Liver (tissue), 9 donors: ENCODE results near the gene SMG7. TPM values are rescaled to one million over a fixed set of nuclear protein-coding genes. Genes with fewer than 3 reads are reported as not detected.

ENCODE experiments used
- DNase-seq: peaks from one replicate; pipeline ENCODE4 v3.0.0-alpha.2; 2017; ENCODE audit warnings: low spot score
- H3K27ac ChIP-seq, 2 donors: one replicate each; pipeline ENCODE4 v1.7.0; 2013; ENCODE audit warnings: inconsistent platforms in 2 of 2, low read length in 2 of 2, control low read depth in 1 of 2, low read depth in 1 of 2, mild to moderate bottlenecking in 1 of 2
- H3K27me3 ChIP-seq, 4 donors: one replicate each; pipeline versions ENCODE4 v1.6.1 to v1.7.0; 2013; ENCODE audit warnings: low read length in 3 of 4, inconsistent platforms in 1 of 4, mild to moderate bottlenecking in 1 of 4, moderate library complexity in 1 of 4; ENCODE audit not compliant: control insufficient read depth in 4 of 4, insufficient read depth in 4 of 4
- H3K36me3 ChIP-seq, 4 donors: one replicate each; pipeline versions ENCODE4 v1.6.1 to v1.7.0; 2013; ENCODE audit warnings: low read length in 3 of 4, mild to moderate bottlenecking in 3 of 4, low read depth in 1 of 4, moderate library complexity in 1 of 4; ENCODE audit not compliant: control insufficient read depth in 4 of 4, insufficient read depth in 3 of 4
- H3K4me1 ChIP-seq, 4 donors: one replicate each; pipeline versions ENCODE4 v1.6.1 to v1.7.0; 2013; ENCODE audit warnings: low read length in 3 of 4, mild to moderate bottlenecking in 3 of 4, moderate library complexity in 1 of 4; ENCODE audit not compliant: control insufficient read depth in 4 of 4, insufficient read depth in 4 of 4
- H3K4me3 ChIP-seq, 3 donors: one replicate each; pipeline versions ENCODE4 v1.6.1 to v1.7.0; 2013; ENCODE audit warnings: low read length in 3 of 3, control low read depth in 1 of 3, low read depth in 1 of 3, mild to moderate bottlenecking in 1 of 3
- H3K9ac ChIP-seq, 2 donors: one replicate each; pipeline ENCODE4 v1.7.0; 2013; ENCODE audit warnings: low read length in 2 of 2, mild to moderate bottlenecking in 2 of 2, moderate library complexity in 2 of 2, control low read depth in 1 of 2, low read depth in 1 of 2
- H3K9me3 ChIP-seq, 4 donors: one replicate each; pipeline versions ENCODE4 v1.6.1 to v1.7.0; 2013; ENCODE audit warnings: low read length in 3 of 4; ENCODE audit not compliant: control insufficient read depth in 4 of 4
- EGR1 ChIP-seq, 2 donors: IDR thresholded peaks; 2 replicates each; pipeline ENCODE4 v1.6.1; 2016 to 2018; ENCODE audit warnings: antibody characterized with exemption in 2 of 2, low read depth in 2 of 2
- FOXA1 ChIP-seq: IDR thresholded peaks from 2 replicates; pipeline ENCODE4 v1.6.1; 2016; ENCODE audit warnings: antibody characterized with exemption
- FOXA2 ChIP-seq: IDR thresholded peaks from 2 replicates; pipeline ENCODE4 v1.6.1; 2016; ENCODE audit warnings: antibody characterized with exemption
- GABPA ChIP-seq, 2 donors: IDR thresholded peaks in 1 of 2; conservative IDR thresholded peaks in 1 of 2; 2 replicates each; pipeline ENCODE4 v1.6.1; 2016; ENCODE audit warnings: antibody characterized with exemption in 2 of 2, mild to moderate bottlenecking in 1 of 2, moderate library complexity in 1 of 2
- HNF4A ChIP-seq, 2 donors: conservative IDR thresholded peaks; 2 replicates each; pipeline ENCODE4 v1.6.1; 2016; ENCODE audit warnings: antibody characterized with exemption in 2 of 2, mild to moderate bottlenecking in 2 of 2
- HNF4G ChIP-seq: IDR thresholded peaks from 2 replicates; pipeline ENCODE4 v1.6.1; 2016; ENCODE audit warnings: antibody characterized with exemption
- JUND ChIP-seq, 2 donors: IDR thresholded peaks; 2 replicates each; pipeline ENCODE4 v1.6.1; 2016; ENCODE audit warnings: antibody characterized with exemption in 2 of 2
- NR2F2 ChIP-seq: IDR thresholded peaks from 2 replicates; pipeline ENCODE4 v1.6.1; 2016; ENCODE audit warnings: antibody characterized with exemption
- RAD21 ChIP-seq, 2 donors: IDR thresholded peaks; 2 replicates each; pipeline ENCODE4 v1.6.1; 2016; ENCODE audit warnings: antibody characterized with exemption in 2 of 2, mild to moderate bottlenecking in 2 of 2
- RXRA ChIP-seq, 2 donors: IDR thresholded peaks; 2 replicates each; pipeline ENCODE4 v1.6.1; 2017 to 2018; ENCODE audit warnings: antibody characterized with exemption in 2 of 2, mild to moderate bottlenecking in 1 of 2
- SP1 ChIP-seq: IDR thresholded peaks from 2 replicates; pipeline ENCODE4 v1.6.1; 2018; ENCODE audit warnings: antibody characterized with exemption, mild to moderate bottlenecking
- TAF1 ChIP-seq: conservative IDR thresholded peaks from 2 replicates; pipeline ENCODE4 v1.6.1; 2016; ENCODE audit warnings: antibody characterized with exemption, mild to moderate bottlenecking
- YY1 ChIP-seq: IDR thresholded peaks from 2 replicates; pipeline ENCODE4 v1.6.1; 2016; ENCODE audit warnings: antibody characterized with exemption, mild to moderate bottlenecking
- WGBS: extraction: QIAGEN DNeasy Blood & Tissue Kit; methylation state at CpG from one replicate; pipeline ENCODE4 v1.1.7; 2013; 5-methylcytosine and 5-hydroxymethylcytosine counted together
- polyA plus RNA-seq, 2 donors: library from polyadenylated mRNA; stranded (reverse) in 1 of 2; unstranded in 1 of 2; fragments of 200-250 nt in 1 of 2; fragments of >200 nt in 1 of 2; fragmentation: Nextera tagmentation in 1 of 2; extraction: Ambion mirVana in 1 of 2; gene quantifications; one replicate each; pipeline versions ENCODE4 v1.2.1 to v1.2.3, GENCODE V29; 2013 to 2015
- total RNA-seq, 2 donors: library from RNA; depleted of rRNA; stranded (reverse); fragments of >200 nt; gene quantifications; one replicate each; pipeline ENCODE4 v1.2.3, GENCODE V29; 2014
- TF ChIP-seq, protein P1 (sequence below): IDR thresholded peaks from 2 replicates; pipeline ENCODE4 v1.6.1; 2016; ENCODE audit warnings: antibody characterized with exemption, mild to moderate bottlenecking
- TF ChIP-seq, protein P2 (sequence below): IDR thresholded peaks from 2 replicates; pipeline ENCODE4 v1.6.1; 2016; ENCODE audit warnings: antibody characterized with exemption
- TF ChIP-seq, protein P3 (sequence below): IDR thresholded peaks from 2 replicates; pipeline ENCODE4 v1.6.1; 2016; ENCODE audit warnings: antibody characterized with exemption
- TF ChIP-seq, protein P4 (sequence below): fragments of 150-350 bp; IDR thresholded peaks from 2 replicates; pipeline ENCODE4 v1.5.1; 2017; ENCODE audit warnings: improper control_type of control experiment, low read depth, low read length; ENCODE audit not compliant: missing input control
- TF ChIP-seq, protein P5 (sequence below): IDR thresholded peaks from 2 replicates; pipeline ENCODE4 v1.6.1; 2016; ENCODE audit warnings: antibody characterized with exemption
- donor health status: healthy.
- donor health status: healthy.
- donor health status: healthy.
- donor health status: healthy.
- donor health status: healthy.

Gene SMG7
- total and polyA plus RNA-seq, 4 donors: 9.5 to 28.7 (median 13.6) TPM

DNA sequence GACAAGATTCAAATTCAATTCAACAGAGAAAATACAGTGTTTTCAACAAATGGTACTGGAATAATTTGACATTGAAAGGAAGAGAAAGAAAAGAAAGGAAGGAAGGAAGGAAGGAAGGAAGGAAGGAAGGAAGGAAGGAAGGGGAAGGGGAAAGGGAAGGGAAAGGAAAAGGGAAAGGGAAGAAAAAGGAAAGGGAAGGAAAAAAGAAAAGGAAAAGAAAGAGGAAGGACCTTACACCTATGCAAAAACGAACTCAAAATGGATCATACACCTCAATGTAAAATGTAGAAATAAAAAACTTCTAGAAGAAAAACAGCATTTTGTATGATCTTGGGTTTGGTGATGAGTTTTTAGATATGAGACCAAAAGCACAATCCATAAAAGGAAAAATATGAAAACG, 34.2 kb upstream of the SMG7 start (continued):
- TF ChIP-seq, protein P1, sequence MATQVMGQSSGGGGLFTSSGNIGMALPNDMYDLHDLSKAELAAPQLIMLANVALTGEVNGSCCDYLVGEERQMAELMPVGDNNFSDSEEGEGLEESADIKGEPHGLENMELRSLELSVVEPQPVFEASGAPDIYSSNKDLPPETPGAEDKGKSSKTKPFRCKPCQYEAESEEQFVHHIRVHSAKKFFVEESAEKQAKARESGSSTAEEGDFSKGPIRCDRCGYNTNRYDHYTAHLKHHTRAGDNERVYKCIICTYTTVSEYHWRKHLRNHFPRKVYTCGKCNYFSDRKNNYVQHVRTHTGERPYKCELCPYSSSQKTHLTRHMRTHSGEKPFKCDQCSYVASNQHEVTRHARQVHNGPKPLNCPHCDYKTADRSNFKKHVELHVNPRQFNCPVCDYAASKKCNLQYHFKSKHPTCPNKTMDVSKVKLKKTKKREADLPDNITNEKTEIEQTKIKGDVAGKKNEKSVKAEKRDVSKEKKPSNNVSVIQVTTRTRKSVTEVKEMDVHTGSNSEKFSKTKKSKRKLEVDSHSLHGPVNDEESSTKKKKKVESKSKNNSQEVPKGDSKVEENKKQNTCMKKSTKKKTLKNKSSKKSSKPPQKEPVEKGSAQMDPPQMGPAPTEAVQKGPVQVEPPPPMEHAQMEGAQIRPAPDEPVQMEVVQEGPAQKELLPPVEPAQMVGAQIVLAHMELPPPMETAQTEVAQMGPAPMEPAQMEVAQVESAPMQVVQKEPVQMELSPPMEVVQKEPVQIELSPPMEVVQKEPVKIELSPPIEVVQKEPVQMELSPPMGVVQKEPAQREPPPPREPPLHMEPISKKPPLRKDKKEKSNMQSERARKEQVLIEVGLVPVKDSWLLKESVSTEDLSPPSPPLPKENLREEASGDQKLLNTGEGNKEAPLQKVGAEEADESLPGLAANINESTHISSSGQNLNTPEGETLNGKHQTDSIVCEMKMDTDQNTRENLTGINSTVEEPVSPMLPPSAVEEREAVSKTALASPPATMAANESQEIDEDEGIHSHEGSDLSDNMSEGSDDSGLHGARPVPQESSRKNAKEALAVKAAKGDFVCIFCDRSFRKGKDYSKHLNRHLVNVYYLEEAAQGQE: no peak
- TF ChIP-seq, protein P2, sequence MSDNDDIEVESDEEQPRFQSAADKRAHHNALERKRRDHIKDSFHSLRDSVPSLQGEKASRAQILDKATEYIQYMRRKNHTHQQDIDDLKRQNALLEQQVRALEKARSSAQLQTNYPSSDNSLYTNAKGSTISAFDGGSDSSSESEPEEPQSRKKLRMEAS: no peak
- TF ChIP-seq HNF4G: no peak
- TF ChIP-seq RAD21 (IDR thresholded peaks at IDR 0.05): no peak
- TF ChIP-seq, protein P3, sequence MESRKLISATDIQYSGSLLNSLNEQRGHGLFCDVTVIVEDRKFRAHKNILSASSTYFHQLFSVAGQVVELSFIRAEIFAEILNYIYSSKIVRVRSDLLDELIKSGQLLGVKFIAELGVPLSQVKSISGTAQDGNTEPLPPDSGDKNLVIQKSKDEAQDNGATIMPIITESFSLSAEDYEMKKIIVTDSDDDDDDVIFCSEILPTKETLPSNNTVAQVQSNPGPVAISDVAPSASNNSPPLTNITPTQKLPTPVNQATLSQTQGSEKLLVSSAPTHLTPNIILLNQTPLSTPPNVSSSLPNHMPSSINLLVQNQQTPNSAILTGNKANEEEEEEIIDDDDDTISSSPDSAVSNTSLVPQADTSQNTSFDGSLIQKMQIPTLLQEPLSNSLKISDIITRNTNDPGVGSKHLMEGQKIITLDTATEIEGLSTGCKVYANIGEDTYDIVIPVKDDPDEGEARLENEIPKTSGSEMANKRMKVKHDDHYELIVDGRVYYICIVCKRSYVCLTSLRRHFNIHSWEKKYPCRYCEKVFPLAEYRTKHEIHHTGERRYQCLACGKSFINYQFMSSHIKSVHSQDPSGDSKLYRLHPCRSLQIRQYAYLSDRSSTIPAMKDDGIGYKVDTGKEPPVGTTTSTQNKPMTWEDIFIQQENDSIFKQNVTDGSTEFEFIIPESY: no peak

DNA sequence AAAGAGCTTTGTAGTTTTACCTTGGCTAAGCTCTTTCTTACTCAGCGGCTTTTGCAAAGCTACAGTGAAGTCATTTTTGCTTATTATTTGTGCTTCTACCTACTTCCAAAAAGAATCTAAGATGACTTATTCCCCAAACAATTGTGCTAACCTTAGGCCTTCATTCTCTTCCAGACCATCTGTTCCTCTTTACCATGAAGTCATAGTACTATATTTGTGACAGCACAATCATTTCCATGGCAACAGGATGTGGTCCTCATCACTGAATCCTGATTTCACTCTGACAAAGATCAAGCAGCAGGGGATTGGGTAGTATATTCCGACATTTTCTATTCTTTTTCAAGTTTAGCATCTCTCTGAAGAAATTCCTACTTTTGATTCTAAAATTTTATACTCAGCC, 29.3 kb upstream of the SMG7 start:
- no peak overlapping the region for H3K4me3 ChIP-seq
- H3K27ac ChIP-seq: no peak overlapping the region
- H3K27me3 ChIP-seq: no peaks in the 10 kb centered on the region
- no peaks in the 10 kb centered on the region for H3K36me3 ChIP-seq
- no peak overlapping the region for H3K9ac ChIP-seq
- TF ChIP-seq, protein P4, sequence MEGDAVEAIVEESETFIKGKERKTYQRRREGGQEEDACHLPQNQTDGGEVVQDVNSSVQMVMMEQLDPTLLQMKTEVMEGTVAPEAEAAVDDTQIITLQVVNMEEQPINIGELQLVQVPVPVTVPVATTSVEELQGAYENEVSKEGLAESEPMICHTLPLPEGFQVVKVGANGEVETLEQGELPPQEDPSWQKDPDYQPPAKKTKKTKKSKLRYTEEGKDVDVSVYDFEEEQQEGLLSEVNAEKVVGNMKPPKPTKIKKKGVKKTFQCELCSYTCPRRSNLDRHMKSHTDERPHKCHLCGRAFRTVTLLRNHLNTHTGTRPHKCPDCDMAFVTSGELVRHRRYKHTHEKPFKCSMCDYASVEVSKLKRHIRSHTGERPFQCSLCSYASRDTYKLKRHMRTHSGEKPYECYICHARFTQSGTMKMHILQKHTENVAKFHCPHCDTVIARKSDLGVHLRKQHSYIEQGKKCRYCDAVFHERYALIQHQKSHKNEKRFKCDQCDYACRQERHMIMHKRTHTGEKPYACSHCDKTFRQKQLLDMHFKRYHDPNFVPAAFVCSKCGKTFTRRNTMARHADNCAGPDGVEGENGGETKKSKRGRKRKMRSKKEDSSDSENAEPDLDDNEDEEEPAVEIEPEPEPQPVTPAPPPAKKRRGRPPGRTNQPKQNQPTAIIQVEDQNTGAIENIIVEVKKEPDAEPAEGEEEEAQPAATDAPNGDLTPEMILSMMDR: no peak
- TF ChIP-seq FOXA2: no peak
- TF ChIP-seq, protein P3: no peak
- no peak for TF ChIP-seq NR2F2
- no peak for TF ChIP-seq RAD21 (IDR thresholded peaks at IDR 0.05)
- no peak for TF ChIP-seq EGR1 (IDR thresholded peaks at IDR 0.05; ENCODE audit: low read depth in 2 of 2)
- no peak for TF ChIP-seq TAF1
- TF ChIP-seq, protein P2: no peak
- no peak for TF ChIP-seq FOXA1
- TF ChIP-seq HNF4A (conservative IDR thresholded peaks at IDR 0.05): no peak
- TF ChIP-seq, protein P5, sequence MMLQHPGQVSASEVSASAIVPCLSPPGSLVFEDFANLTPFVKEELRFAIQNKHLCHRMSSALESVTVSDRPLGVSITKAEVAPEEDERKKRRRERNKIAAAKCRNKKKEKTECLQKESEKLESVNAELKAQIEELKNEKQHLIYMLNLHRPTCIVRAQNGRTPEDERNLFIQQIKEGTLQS: no peak
- TF ChIP-seq HNF4G: no peak
- no peak for TF ChIP-seq RXRA (IDR thresholded peaks at IDR 0.05)
- no peak for TF ChIP-seq SP1
- TF ChIP-seq GABPA (IDR thresholded peaks at IDR 0.05 in 1 of 2, conservative IDR thresholded peaks at IDR 0.05 in 1 of 2): no peak
- TF ChIP-seq JUND (IDR thresholded peaks at IDR 0.05): no peak
- TF ChIP-seq YY1: no peak
- TF ChIP-seq, protein P1: no peak
- no peaks in the 10 kb centered on the region for H3K4me1 ChIP-seq
- 98% methylated on average over 2 of the region's 2 CpGs for WGBS
- no peaks in the 10 kb centered on the region for H3K9me3 ChIP-seq
- no peak for DNase-seq
